GM23338 (cell line): ENCODE data around the gene CLEC11A. TPM values are rescaled to one million over a fixed set of nuclear protein-coding genes. Genes with fewer than 3 reads are reported as not detected.

Experiments used
- ATAC-seq: fragments of 200-7000 bp; cut with Tn5 transposase; 3 replicates; pipeline ENCODE4 v1.9.1; 2020
- DNase-seq: peaks from one replicate; pipeline ENCODE4 v3.0.0-alpha.2; 2015; ENCODE audit warnings: low spot score
- H2AFZ ChIP-seq: fragments of 200-600 bp; sonication (generic); 2 replicates; pipeline ENCODE4 v1.8.0; 2016; ENCODE audit warnings: antibody characterized with exemption, mild to moderate bottlenecking, moderate library complexity
- H3F3A ChIP-seq: fragments of 200-600 bp; sonication (generic); replicated peaks from 2 replicates; pipeline ENCODE4 v1.8.0; 2017; ENCODE audit warnings: antibody characterized with exemption, mixed run types, low read depth
- H3K27ac ChIP-seq: fragments of 200-600 bp; sonication (generic); 2 replicates; pipeline ENCODE4 v1.6.1; 2016; ENCODE audit warnings: low read depth
- H3K27me3 ChIP-seq: fragments of 200-600 bp; sonication (generic); 2 replicates; pipeline ENCODE4 v1.8.0; 2016; ENCODE audit warnings: mild to moderate bottlenecking, mixed run types, moderate library complexity; ENCODE audit not compliant: insufficient read depth
- H3K36me3 ChIP-seq: fragments of 200-600 bp; sonication (generic); 2 replicates; pipeline ENCODE4 v1.8.0; 2016; ENCODE audit warnings: mild to moderate bottlenecking; ENCODE audit not compliant: insufficient read depth
- H3K4me1 ChIP-seq: fragments of 200-600 bp; sonication (generic); 2 replicates; pipeline ENCODE4 v1.8.0; 2016; ENCODE audit warnings: mild to moderate bottlenecking, moderate library complexity; ENCODE audit not compliant: insufficient read depth
- H3K4me2 ChIP-seq: fragments of 200-600 bp; sonication (generic); 2 replicates; pipeline ENCODE4 v1.7.1; 2017; ENCODE audit warnings: mixed run types
- H3K4me3 ChIP-seq: fragments of 200-600 bp; sonication (generic); 2 replicates; pipeline ENCODE4 v1.6.1; 2016; ENCODE audit warnings: mixed run types
- H3K79me2 ChIP-seq: fragments of 200-600 bp; sonication (generic); replicated peaks from 2 replicates; pipeline ENCODE4 v1.8.0; 2017; ENCODE audit warnings: mild to moderate bottlenecking; ENCODE audit not compliant: insufficient read depth
- H3K9me2 ChIP-seq: fragments of 200-600 bp; sonication (generic); 2 replicates; pipeline ENCODE4 v1.8.0; 2017; ENCODE audit not compliant: insufficient read depth
- H4K20me1 ChIP-seq: fragments of 200-600 bp; sonication (generic); replicated peaks from 2 replicates; pipeline ENCODE4 v1.8.0; 2017; ENCODE audit warnings: mild to moderate bottlenecking; ENCODE audit not compliant: insufficient read depth
- H3K27ac Mint-ChIP-seq: 2 replicates; pipeline ENCODE4 v1.8.0; 2020; ENCODE audit warnings: inconsistent platforms, mild to moderate bottlenecking, moderate library complexity, mixed read lengths
- H3K27me3 Mint-ChIP-seq: 3 replicates; pipeline ENCODE4 v1.8.0; 2022; ENCODE audit warnings: low read depth, mild to moderate bottlenecking, moderate library complexity, mixed read lengths, inconsistent platforms; ENCODE audit not compliant: insufficient read depth, poor library complexity
- H3K36me3 Mint-ChIP-seq: 3 replicates; pipeline ENCODE4 v1.8.0; 2021; ENCODE audit warnings: low read depth, mild to moderate bottlenecking, inconsistent platforms, moderate library complexity, mixed read lengths
- H3K4me1 Mint-ChIP-seq: 3 replicates; pipeline ENCODE4 v1.8.0; 2020; ENCODE audit warnings: mild to moderate bottlenecking, inconsistent platforms, mixed read lengths
- H3K4me3 Mint-ChIP-seq: 3 replicates; pipeline ENCODE4 v1.8.0; 2021; ENCODE audit warnings: moderate library complexity, mild to moderate bottlenecking, inconsistent platforms, mixed read lengths
- H3K9me3 Mint-ChIP-seq: 3 replicates; pipeline ENCODE4 v1.8.0; 2020; ENCODE audit warnings: moderate library complexity, mild to moderate bottlenecking, inconsistent platforms, mixed read lengths
- EZH2phosphoT487 ChIP-seq: fragments of 200-600 bp; sonication (generic); IDR thresholded peaks from one replicate; pipeline ENCODE4 v1.8.1; 2018; ENCODE audit warnings: antibody characterized with exemption; ENCODE audit not compliant: unreplicated experiment
- JUNB ChIP-seq: IDR thresholded peaks from one replicate; pipeline ENCODE4 v1.6.1; 2016; ENCODE audit warnings: antibody characterized with exemption; ENCODE audit not compliant: unreplicated experiment
- NANOG ChIP-seq: IDR thresholded peaks from 2 replicates; pipeline ENCODE4 v1.6.1; 2016; ENCODE audit warnings: antibody characterized with exemption, borderline replicate concordance
- POLR2AphosphoS5 ChIP-seq: IDR thresholded peaks from 2 replicates; pipeline ENCODE4 v1.6.1; 2016; ENCODE audit warnings: antibody characterized with exemption, low read depth
- ZNF114 ChIP-seq: fragments of 250-450 bp; sonication (Bioruptor Pico); IDR thresholded peaks from 2 replicates; pipeline ENCODE4 v1.5.0; 2020; ENCODE audit warnings: mild to moderate bottlenecking, moderate library complexity
- polyA plus RNA-seq: library from polyadenylated mRNA; unstranded; fragments of >200 nt; fragmentation: Nextera tagmentation; extraction: Ambion mirVana; gene quantifications from 2 replicates; pipeline ENCODE4 v1.2.1, GENCODE V29; 2016
- total RNA-seq: library from RNA; depleted of rRNA; stranded (reverse); fragments of >200 nt; shearing (Covaris generic); gene quantifications from 2 replicates; pipeline ENCODE4 v1.2.3, GENCODE V29; 2014
- TF ChIP-seq, protein P1 (sequence below): IDR thresholded peaks from 2 replicates; pipeline ENCODE4 v1.6.1; 2016; ENCODE audit warnings: antibody characterized with exemption
- TF ChIP-seq, protein P2 (sequence below): IDR thresholded peaks from one replicate; pipeline ENCODE4 v1.6.1; 2018; ENCODE audit warnings: antibody characterized with exemption; ENCODE audit not compliant: unreplicated experiment
- TF ChIP-seq, protein P3 (sequence below), 2 experiments: fragments of 200-600 bp in 1 of 2; sonication (generic) in 1 of 2; conservative IDR thresholded peaks; 2 replicates each; pipeline versions ENCODE4 v1.5.1 to v1.6.1; 2016 to 2017; ENCODE audit warnings: antibody characterized with exemption in 2 of 2, low read depth in 2 of 2, mild to moderate bottlenecking in 2 of 2, moderate library complexity in 1 of 2

CLEC11A gene
- total and polyA plus RNA-seq, 2 experiments from 2014 or later = 8.0 to 15.5 TPM

DNA sequence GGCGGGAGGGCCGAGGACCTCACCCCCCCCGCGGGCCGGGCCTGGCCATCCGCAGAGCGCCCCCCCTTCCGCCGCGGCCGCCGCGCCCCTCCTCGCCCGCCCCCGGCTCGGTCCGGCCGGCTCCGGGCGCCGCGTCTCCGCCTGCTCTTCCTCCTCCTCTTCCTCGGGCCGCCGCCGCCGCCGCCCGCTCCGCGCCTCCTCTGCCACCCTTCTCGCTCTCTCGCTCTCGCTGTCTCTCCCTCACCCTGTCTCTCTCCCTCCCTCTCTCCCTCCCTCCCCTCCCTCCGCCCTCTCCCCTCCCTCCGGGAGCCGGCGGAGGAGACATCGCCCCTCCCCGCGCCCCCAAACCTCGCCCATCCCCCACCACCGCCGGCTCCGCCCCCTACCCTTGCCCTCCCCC lies 3.6 kb upstream of the CLEC11A start, which contains the start of gene SHANK1 (continued):
- TF ChIP-seq ZNF114 = no peak
- TF ChIP-seq, protein P1, sequence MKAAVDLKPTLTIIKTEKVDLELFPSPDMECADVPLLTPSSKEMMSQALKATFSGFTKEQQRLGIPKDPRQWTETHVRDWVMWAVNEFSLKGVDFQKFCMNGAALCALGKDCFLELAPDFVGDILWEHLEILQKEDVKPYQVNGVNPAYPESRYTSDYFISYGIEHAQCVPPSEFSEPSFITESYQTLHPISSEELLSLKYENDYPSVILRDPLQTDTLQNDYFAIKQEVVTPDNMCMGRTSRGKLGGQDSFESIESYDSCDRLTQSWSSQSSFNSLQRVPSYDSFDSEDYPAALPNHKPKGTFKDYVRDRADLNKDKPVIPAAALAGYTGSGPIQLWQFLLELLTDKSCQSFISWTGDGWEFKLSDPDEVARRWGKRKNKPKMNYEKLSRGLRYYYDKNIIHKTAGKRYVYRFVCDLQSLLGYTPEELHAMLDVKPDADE = no peak

DNA sequence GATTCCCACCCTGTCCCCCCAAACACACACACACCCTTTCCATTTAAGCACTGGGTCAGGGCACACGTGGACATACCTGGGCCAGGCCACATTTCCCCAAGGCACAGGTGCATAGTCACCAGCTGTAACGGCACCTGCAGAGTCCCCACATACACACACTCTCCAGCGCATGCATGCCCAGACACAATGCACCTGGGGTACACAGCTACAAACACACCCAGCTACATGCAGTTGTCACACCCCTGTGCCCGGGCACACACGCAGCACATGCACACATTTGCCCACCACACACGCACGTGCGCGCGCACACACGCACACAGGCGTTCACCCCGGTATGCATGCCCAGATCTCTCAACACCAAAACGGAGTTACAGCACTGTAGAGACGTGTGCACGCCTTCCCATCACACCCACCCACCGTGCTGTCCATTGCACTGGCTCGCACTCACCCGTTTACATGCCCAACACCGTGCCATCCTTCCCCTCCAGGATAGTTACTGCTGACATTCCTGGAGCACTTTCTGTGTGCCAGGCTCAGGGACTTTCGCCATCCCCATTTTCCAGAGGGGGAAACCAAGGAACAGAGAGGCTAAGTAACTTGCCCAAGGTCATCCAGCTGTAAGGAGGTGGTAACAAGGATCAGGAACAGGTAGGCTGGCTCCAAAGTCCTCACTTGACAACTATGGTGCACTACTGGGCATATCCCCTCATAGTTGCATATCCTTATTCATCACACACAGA lies 2.8 kb upstream of the CLEC11A start:
- DNase-seq (no peak), ATAC-seq (no peak)
- Histone ChIP-seq H3K4me1 (peaks cover 44% of the 10 kb centered on the region), H3K79me2 (peaks cover under 1% of the 10 kb centered on the region; the same call in 1 of the 2 replicates), H3K27me3 (peaks cover 53% of the 10 kb centered on the region), H4K20me1 (no peaks in the 10 kb centered on the region), H3K4me3 (peak overlapping the region; percentile 47), H3K9me2 (no peaks in the 10 kb centered on the region), H3K36me3 (no peaks in the 10 kb centered on the region), H2AFZ (no peak overlapping the region), H3K27ac (no peak overlapping the region), H3F3A (0 out of 2 replicates have a peak, but pooled peaks cover 6% of the 10 kb centered on the region), H3K4me2 (peak overlapping the region; percentile 76)
- H3K36me3 Mint-ChIP-seq = peaks cover 30% of the 10 kb centered on the region
- H3K9me3 Mint-ChIP-seq = peaks cover 75% of the 10 kb centered on the region
- TF ChIP-seq POLR2AphosphoS5 = no peak
- TF ChIP-seq, protein P2, sequence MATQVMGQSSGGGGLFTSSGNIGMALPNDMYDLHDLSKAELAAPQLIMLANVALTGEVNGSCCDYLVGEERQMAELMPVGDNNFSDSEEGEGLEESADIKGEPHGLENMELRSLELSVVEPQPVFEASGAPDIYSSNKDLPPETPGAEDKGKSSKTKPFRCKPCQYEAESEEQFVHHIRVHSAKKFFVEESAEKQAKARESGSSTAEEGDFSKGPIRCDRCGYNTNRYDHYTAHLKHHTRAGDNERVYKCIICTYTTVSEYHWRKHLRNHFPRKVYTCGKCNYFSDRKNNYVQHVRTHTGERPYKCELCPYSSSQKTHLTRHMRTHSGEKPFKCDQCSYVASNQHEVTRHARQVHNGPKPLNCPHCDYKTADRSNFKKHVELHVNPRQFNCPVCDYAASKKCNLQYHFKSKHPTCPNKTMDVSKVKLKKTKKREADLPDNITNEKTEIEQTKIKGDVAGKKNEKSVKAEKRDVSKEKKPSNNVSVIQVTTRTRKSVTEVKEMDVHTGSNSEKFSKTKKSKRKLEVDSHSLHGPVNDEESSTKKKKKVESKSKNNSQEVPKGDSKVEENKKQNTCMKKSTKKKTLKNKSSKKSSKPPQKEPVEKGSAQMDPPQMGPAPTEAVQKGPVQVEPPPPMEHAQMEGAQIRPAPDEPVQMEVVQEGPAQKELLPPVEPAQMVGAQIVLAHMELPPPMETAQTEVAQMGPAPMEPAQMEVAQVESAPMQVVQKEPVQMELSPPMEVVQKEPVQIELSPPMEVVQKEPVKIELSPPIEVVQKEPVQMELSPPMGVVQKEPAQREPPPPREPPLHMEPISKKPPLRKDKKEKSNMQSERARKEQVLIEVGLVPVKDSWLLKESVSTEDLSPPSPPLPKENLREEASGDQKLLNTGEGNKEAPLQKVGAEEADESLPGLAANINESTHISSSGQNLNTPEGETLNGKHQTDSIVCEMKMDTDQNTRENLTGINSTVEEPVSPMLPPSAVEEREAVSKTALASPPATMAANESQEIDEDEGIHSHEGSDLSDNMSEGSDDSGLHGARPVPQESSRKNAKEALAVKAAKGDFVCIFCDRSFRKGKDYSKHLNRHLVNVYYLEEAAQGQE = no peak
- TF ChIP-seq NANOG = no peak
- TF ChIP-seq EZH2phosphoT487 = no peak
- no peak overlapping the region for H3K27ac Mint-ChIP-seq
- no peaks in the 10 kb centered on the region for H3K4me1 Mint-ChIP-seq
- peaks cover 19% of the 10 kb centered on the region for H3K27me3 Mint-ChIP-seq
- no peak overlapping the region; the same call in 2 of the 3 replicates for H3K4me3 Mint-ChIP-seq

DNA sequence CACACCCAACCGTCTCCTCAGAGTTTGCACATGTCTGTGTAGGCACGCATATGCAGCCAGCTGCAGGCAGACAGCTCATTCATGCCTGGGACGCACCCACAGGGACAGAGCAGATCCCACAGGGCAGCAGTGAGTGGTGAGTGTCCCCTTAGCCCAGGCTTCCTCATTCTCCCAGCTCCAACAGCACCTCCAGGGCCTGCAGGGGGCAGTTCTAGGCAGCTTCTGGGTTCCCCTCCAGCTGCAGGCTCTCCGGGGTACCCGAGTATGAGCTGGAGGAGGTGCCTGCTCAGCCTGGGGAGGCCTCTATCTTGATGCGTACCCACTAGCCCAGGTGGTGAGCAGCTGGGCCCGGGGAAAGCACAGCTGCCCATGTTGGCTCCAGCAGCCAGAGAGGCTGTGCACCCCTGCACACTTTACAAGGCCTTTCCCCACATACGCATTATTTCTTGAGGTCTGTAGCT lies 2.2 kb upstream of the CLEC11A start:
- H3K4me1 Mint-ChIP-seq = no peaks in the 10 kb centered on the region
- Histone ChIP-seq H3K27me3 (peaks cover 57% of the 10 kb centered on the region), H2AFZ (no peak overlapping the region), H3K4me2 (peak overlapping the region; percentile 76; the same call in 1 of the 2 replicates), H3K4me3 (peak overlapping the region; percentile 47; the same call in 1 of the 2 replicates), H3F3A (0 out of 2 replicates have a peak, but pooled peaks cover 7% of the 10 kb centered on the region), H3K4me1 (peaks cover 47% of the 10 kb centered on the region), H3K79me2 (peaks cover 6% of the 10 kb centered on the region), H3K36me3 (no peaks in the 10 kb centered on the region), H3K27ac (no peak overlapping the region), H4K20me1 (no peaks in the 10 kb centered on the region), H3K9me2 (no peaks in the 10 kb centered on the region)
- peaks cover 75% of the 10 kb centered on the region for H3K9me3 Mint-ChIP-seq
- TF ChIP-seq JUNB = no peak
- TF ChIP-seq, protein P3, sequence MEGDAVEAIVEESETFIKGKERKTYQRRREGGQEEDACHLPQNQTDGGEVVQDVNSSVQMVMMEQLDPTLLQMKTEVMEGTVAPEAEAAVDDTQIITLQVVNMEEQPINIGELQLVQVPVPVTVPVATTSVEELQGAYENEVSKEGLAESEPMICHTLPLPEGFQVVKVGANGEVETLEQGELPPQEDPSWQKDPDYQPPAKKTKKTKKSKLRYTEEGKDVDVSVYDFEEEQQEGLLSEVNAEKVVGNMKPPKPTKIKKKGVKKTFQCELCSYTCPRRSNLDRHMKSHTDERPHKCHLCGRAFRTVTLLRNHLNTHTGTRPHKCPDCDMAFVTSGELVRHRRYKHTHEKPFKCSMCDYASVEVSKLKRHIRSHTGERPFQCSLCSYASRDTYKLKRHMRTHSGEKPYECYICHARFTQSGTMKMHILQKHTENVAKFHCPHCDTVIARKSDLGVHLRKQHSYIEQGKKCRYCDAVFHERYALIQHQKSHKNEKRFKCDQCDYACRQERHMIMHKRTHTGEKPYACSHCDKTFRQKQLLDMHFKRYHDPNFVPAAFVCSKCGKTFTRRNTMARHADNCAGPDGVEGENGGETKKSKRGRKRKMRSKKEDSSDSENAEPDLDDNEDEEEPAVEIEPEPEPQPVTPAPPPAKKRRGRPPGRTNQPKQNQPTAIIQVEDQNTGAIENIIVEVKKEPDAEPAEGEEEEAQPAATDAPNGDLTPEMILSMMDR (conservative IDR thresholded peaks at IDR 0.05; ENCODE audit: low read depth in 2 of 2) = peak in 1 of 2 experiments; percentile 51; a peak in 3 of 4 replicates
- H3K4me3 Mint-ChIP-seq = no peak overlapping the region
- peaks cover 27% of the 10 kb centered on the region for H3K36me3 Mint-ChIP-seq
- peaks cover 20% of the 10 kb centered on the region for H3K27me3 Mint-ChIP-seq
- no peak for ATAC-seq
- no peak overlapping the region for H3K27ac Mint-ChIP-seq
- no peak for DNase-seq
